Measurements from ENCODE around the gene CEP20.

DNA sequence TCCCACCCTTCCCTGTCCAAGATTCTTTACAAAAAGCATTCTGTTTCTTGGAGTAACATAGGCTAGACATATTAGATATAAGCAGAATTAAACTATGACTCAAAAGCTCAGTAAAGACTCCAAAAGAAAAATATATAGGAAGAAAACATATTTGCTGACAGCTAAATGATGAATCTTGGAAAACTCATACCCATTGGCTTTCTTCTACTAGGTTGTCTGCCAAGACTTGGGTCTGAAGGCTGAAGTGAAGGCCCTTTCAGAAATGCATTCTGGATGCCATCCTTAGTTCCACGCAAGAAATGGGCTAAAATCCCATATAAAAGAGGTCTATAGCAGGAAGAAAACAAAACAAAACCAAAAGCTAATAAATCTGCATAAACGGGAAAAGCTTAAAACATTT lies 15.1 kb downstream of the CEP20 start:
- TF ChIP-seq, protein P1, sequence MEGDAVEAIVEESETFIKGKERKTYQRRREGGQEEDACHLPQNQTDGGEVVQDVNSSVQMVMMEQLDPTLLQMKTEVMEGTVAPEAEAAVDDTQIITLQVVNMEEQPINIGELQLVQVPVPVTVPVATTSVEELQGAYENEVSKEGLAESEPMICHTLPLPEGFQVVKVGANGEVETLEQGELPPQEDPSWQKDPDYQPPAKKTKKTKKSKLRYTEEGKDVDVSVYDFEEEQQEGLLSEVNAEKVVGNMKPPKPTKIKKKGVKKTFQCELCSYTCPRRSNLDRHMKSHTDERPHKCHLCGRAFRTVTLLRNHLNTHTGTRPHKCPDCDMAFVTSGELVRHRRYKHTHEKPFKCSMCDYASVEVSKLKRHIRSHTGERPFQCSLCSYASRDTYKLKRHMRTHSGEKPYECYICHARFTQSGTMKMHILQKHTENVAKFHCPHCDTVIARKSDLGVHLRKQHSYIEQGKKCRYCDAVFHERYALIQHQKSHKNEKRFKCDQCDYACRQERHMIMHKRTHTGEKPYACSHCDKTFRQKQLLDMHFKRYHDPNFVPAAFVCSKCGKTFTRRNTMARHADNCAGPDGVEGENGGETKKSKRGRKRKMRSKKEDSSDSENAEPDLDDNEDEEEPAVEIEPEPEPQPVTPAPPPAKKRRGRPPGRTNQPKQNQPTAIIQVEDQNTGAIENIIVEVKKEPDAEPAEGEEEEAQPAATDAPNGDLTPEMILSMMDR (IDR thresholded peaks at IDR 0.05; ENCODE audit: poor library complexity): no peak
- no peak for TF ChIP-seq EZH2 (IDR thresholded peaks at IDR 0.05; ENCODE audit: borderline replicate concordance)
- no peak for TF ChIP-seq EZH2phosphoT487 (IDR thresholded peaks at IDR 0.05; ENCODE audit: low read depth, severe bottlenecking, unreplicated experiment)
